WI38 (cell line): Measurements from ENCODE around the gene PAH.

ENCODE experiments used
- H3K4me3 ChIP-seq: 2 replicates; pipeline ENCODE4 v1.5.1; 2011; ENCODE audit warnings: low read depth, mild to moderate bottlenecking, control low read depth, low read length
- CTCF ChIP-seq: IDR thresholded peaks from 2 replicates; pipeline ENCODE4 v1.5.1; 2012; ENCODE audit warnings: low read depth, mild to moderate bottlenecking, control low read depth, low read length

The PAH gene

GRCh38 chr12:102824218-102824835 lies 92.7 kb downstream of the PAH start:
- H3K4me3 ChIP-seq = no peak overlapping the region
- no peak for TF ChIP-seq CTCF

GRCh38 chr12:102821149-102821548 lies 95.9 kb downstream of the PAH start:
- H3K4me3 ChIP-seq = no peak overlapping the region
- TF ChIP-seq CTCF = no peak

GRCh38 chr12:102816816-102817434 lies 100.1 kb downstream of the PAH start:
- no peak overlapping the region for H3K4me3 ChIP-seq
- TF ChIP-seq CTCF = peak; percentile 51

- H3K4me3 ChIP-seq = no peak overlapping the region
- no peak for TF ChIP-seq CTCF
Observed at GRCh38 chr12:102814691-102815367, 102.2 kb downstream of the PAH start.

GRCh38 chr12:102812344-102812743 lies 104.7 kb downstream of the PAH start:
- no peak for TF ChIP-seq CTCF

GRCh38 chr12:102811110-102811737 lies 105.8 kb downstream of the PAH start:
- no peak overlapping the region for H3K4me3 ChIP-seq
- TF ChIP-seq CTCF = 0 out of 2 replicates have a peak, but pooled peaks have one; percentile 10

More at GRCh38 chr12:102812344-102812743, 104.7 kb downstream of the PAH start:
- no peak overlapping the region for H3K4me3 ChIP-seq
